HG02610 (cell line): ENCODE data around the gene ZNF611.
"Not testable (repeated sequence)": the region's sequence is repeated elsewhere in the genome, so short reads cannot be mapped to it uniquely, and the experiment has no call there.

ENCODE experiments used
- ATAC-seq: cut with Tn5 transposase; IDR thresholded peaks from one replicate; pipeline ENCODE4 v1.9.1; 2021; ENCODE audit warnings: mild to moderate bottlenecking, moderate library complexity; ENCODE audit not compliant: unreplicated experiment

The ZNF611 gene

GRCh38 chr19:52734893-52735661 lies at the start of gene ZNF611:
Gene ZNF611, minus strand, starts transcription at chr19:52735044. Its CDS starts 19,150 bp downstream, at chr19:52715894.
- peak; percentile 94 for ATAC-seq

- ATAC-seq, result not testable (repeated sequence)
Observed at GRCh38 chr19:52782864-52783263, 48.0 kb upstream of the ZNF611 start.

GRCh38 chr19:52778811-52779210 lies 44.0 kb upstream of the ZNF611 start:
- no peak for ATAC-seq

- not testable (repeated sequence) for ATAC-seq
Observed at GRCh38 chr19:52756447-52756846, 21.6 kb upstream of the ZNF611 start.

GRCh38 chr19:52749780-52750179 lies 14.9 kb upstream of the ZNF611 start:
- no peak for ATAC-seq

GRCh38 chr19:52748336-52748950 lies 13.6 kb upstream of the ZNF611 start:
- no peak for ATAC-seq

GRCh38 chr19:52745919-52746318 lies 11.1 kb upstream of the ZNF611 start:
- ATAC-seq, result not testable (repeated sequence)

- ATAC-seq, result no peak
Observed at GRCh38 chr19:52743091-52743490, 8.2 kb upstream of the ZNF611 start.

- ATAC-seq, result no peak
Observed at GRCh38 chr19:52742516-52742915, 7.7 kb upstream of the ZNF611 start.

- ATAC-seq, result no peak
Observed at GRCh38 chr19:52741951-52742485, 7.2 kb upstream of the ZNF611 start.

GRCh38 chr19:52741371-52741770 lies 6.5 kb upstream of the ZNF611 start:
- ATAC-seq, result not testable (repeated sequence)

- no peak for ATAC-seq
Observed at GRCh38 chr19:52739576-52739975, 4.7 kb upstream of the ZNF611 start.

- ATAC-seq, result no peak
Observed at GRCh38 chr19:52735734-52736133, 890 bp upstream of the ZNF611 start.

GRCh38 chr19:52734331-52734892 lies 432 bp downstream of the ZNF611 start:
- ATAC-seq, result peak; percentile 25

GRCh38 chr19:52726051-52726450 lies 8.8 kb downstream of the ZNF611 start:
- ATAC-seq, result not testable (repeated sequence)

- no peak for ATAC-seq
Observed at GRCh38 chr19:52725528-52725961, 9.3 kb downstream of the ZNF611 start.

GRCh38 chr19:52724701-52725514 lies 9.9 kb downstream of the ZNF611 start:
- ATAC-seq, result no peak

GRCh38 chr19:52723907-52724598 lies 10.8 kb downstream of the ZNF611 start:
- not testable (repeated sequence) for ATAC-seq

GRCh38 chr19:52722062-52723003 lies 12.5 kb downstream of the ZNF611 start:
- no peak for ATAC-seq
